RCC 7860 (cell line): ENCODE data around the gene PHF21A.
"Not testable (repeated sequence)": the region's sequence is repeated elsewhere in the genome, so short reads cannot be mapped to it uniquely, and the experiment has no call there.

Source experiments
- DNase-seq: peaks from one replicate; pipeline ENCODE4 v3.0.0-alpha.2; 2015; ENCODE audit warnings: low spot score
- FAIRE-seq: peaks from 2 replicates; lab custom pipeline; 2012; peaks lifted over from hg19 to GRCh38; lab: Jason Lieb, UNC

PHF21A gene

DNA sequence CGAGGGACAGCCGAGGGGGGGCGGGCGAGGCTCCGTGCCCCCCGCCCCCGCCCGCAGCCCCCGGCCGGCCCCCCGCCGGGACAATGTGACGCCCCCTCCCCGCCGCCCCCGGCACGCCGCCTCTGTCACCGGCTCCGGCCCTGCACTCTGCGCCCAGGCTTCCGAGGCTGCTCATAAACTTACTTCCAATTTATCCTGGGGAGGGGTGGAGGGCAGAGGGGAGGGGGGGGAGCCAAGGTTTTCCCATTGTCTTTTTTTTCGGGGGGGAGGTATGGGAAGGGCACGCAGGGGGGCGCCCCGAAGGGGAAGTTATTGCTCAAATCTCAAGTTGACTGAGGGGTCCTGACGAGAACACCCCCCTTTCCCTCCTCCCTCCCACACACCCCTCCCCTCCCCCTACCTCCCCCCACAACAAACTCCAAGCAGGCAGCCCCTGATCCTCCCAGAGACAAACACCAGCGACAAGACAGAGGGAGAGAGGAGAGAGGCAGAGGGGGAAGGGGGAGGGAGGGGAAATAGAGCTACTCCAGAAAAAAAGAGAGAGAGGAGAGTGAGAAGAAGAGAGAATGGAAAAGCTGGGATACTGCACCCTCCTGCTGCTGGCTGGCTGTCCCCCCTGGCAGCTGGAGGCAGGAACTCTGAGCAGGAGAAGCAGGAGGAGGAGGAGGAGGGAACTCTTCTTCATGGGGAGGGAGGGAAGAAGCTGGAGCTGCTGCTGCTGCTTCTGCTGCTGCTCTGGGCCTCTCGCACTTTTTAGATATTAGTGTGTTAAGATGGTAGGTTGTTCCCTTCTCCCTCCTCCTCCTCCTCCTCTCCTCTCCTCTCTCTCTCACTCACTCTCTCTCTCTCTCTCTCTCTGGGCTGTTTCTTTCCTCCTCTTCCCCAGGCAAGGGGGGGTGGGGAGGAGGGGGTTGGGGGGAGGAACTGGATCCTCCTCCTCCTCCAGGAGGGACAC is 631 bp downstream of the PHF21A start:
- no peak for FAIRE-seq
- DNase-seq, result peak; percentile 61

DNA sequence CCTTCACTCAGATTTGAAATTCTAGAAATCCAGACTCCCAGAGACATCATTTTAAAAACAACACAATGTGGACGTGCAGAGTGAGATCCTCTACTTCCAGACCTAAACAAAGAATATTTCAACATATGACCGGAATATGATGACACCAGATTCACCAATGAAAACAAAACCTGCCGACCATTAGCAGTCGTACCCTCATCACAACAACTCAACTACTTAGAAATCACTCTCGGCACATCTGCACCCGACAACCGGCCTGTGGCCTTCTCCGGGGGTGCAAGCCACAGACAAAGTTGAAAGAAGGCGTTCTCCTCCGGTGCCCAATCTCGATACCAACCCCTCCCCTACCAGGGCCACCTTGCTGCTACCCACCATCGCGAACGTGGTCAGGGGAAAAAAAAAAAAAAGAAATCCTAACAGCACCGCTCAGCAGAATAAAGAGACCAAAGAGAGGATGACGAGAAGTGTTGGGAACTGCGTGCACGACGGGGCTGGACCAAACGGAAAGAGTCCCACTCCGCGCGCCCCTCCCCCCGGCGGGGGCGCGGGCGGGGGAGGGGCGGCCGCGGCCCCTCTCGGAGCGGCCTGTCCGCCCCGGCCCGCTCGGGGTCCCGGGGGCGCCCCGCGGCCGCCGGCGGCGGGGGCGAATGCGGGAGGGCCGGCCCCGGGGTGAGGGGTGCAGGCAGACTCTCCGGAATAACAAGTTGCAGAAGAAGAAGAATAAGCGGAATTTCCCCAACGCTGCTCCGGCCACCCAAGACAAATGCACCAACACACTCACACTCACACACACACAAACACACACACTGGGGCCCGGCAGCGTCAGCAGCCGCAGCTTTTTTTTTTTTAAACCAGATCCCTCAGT is 1.7 kb downstream of the PHF21A start:
- DNase-seq, result no peak
- no peak for FAIRE-seq

DNA sequence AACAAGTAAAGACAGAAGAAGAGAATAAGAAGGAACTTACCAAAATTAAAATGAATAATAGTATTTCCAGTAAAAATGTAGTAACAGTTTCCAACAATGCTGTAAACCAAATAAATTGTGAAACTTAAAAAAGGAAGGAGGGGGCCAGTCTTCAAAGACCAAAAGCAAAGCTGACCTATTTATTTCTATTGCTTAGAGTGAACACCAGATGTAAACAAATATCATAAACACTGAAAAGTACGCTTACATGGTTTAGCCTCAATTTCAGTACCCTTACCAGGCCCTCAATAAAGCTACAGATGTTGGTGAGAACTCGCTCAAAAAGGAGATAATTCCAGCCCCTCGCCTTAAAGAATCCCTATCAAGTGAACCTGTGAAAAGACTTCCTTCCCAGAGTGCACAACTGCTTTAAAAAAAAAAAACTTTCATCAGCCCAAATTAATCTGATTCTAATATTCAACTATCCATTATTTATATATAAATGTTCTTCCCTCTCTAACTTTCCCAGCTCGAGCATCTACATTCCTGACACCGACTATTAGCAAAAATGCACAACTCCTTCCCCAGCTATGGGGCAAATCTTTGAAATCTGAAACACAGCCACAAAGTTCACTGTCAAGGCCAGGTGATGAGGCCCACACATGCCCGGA is 2.4 kb downstream of the PHF21A start:
- DNase-seq (no peak), FAIRE-seq (no peak)

DNA sequence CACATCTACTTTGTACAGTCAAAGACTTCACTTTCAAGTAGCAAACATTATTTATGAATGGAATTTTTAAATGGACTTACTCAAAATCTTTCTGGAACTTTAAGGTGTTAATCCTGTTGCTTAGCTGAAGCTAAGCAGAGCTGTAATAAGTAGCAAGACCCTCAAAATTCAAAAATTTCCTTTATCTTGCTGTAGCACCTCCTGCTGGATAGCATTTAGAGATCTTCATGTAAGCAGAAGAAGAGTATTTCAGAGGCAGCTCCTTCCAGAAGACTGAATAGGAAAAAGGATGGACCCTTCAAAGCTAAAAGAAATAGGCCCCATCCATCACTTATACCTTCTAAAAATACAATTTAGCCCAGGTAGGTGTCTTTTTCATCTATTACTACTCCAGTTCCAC is 3.4 kb downstream of the PHF21A start:
- DNase-seq (no peak), FAIRE-seq (no peak)

DNA sequence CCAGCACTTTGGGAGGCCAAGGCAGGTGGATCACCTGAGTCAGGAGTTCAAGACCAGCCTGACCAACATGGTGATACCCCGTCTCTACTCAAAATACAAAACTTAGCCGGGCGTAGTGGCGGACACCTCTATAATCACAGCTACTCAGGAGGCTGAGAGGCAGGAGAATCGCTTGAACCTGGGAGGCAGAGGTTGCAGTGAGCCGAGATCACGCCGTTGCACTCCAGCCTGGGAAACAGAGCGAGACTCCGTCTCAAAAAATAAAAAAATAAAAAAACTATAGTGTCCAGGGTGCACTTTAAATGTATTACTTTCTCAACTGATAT is 4.6 kb downstream of the PHF21A start:
- not testable (repeated sequence) for FAIRE-seq, DNase-seq

DNA sequence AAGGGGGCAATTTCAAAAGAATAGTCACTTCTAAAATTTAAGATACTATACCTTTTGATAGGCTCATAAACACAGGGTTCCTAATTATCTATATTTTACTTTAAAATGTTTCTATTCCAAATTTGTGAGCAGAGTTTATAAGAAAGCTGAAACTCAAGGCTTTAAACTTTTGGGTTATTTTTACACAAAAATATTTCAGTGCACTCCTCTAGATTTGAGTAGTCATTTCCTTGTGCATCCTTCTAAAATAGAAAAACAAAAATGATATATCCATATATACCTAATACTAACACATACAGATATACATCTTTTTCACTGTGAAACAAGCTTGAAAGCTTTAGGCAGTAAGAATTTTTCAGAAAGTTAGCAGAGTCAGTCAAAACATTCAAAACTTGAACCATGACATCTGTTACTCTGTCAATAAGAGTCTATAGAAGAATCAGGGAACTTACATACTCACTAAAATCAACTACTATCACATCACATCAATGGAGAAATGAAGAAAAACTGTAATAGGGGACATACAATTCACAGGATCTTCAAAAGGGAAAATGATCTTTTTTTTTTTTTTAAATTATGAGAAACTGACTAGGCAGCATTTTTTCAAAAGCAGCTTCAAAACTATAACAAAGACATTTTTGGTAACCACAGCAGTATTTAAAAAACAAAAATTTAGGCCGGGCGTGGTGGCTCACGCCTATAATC is 5.1 kb downstream of the PHF21A start:
- DNase-seq (no peak), FAIRE-seq (no peak)

DNA sequence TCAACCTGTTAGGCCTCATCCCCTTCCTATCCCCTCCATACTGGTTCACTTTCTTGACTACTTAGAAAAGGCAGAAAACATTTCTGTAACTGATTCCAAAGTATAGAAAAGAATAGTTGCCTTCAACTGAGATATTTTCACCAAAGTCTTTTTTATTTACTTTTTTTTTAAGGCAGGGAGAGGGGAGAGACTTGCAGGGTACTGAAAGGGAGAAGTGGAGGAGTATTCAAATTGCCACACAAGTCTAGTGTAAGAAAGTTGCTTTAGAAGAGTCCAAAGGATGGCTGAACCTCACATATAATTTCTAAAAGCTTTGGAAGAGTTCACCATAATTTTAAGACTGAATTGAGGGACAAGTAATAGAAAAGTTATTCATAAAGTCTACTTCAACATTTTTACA is 6.3 kb downstream of the PHF21A start:
- FAIRE-seq (no peak), DNase-seq (no peak)

DNA sequence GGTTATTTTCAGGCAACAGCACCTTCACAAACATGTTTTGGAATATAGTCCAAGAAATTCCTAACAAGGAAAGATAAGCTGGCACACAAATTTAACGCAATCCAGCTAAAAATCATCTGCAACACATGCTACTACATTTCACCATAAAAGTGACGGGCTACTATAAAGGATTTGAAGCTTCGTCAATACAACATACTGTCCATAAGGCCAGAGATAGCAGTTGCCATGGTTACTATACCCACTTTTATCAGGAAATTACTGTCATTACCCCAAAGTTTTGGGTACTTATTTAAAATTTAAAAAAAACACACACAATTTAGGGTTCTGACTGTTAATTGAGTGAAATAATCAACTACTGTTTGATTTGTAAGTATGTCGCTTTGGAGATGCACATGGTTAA is 6.9 kb downstream of the PHF21A start:
- FAIRE-seq (no peak), DNase-seq (no peak)

DNA sequence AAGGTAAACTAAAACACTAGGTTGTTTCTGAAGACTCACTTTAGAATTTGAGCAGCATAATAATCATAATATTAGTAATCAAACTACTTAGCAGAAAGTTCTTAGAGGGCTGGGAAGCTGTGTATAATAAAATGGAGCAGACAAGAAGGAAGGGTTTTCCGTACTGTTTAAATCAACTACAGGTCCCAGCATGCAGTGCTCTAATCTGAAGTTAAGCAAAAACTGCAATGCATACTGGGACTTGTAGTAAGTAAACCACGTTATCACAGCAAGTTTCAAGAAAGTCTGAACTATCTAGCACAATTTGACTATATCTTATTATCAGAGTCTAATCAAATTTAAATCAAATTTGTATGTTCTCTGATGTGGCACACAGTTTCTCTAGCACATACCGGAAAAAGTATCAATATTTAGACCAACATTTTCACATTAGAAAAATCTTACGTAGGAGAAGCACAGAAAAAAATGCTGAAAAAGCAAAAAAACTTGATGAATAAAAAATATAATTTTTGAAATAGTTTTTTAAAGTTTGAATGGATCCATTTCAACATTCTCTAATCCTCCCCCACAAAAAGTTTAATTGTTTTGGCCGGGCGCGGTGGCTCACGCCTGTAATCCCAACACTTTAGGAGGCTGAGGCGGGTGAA is 8.2 kb downstream of the PHF21A start:
- no peak for FAIRE-seq
- peak; percentile 23 for DNase-seq

DNA sequence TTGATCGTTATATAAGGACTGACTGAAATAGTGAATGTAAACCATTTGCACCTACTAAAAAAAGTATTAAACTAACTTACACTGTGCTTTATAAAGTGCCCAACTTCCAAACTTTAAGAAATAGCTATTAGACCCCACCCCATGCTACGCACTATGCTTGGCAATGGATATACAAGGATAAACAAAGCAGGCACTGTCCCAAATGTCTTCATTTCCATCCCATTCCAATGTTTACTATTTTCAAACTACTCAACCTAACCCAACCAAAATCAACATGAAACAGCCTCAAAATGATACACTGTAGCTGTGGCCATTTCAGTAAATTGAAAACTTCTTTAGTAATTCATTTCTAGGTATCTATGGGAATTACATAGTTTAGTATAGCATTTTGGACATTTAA is 12.5 kb downstream of the PHF21A start:
- DNase-seq (no peak), FAIRE-seq (no peak)

DNA sequence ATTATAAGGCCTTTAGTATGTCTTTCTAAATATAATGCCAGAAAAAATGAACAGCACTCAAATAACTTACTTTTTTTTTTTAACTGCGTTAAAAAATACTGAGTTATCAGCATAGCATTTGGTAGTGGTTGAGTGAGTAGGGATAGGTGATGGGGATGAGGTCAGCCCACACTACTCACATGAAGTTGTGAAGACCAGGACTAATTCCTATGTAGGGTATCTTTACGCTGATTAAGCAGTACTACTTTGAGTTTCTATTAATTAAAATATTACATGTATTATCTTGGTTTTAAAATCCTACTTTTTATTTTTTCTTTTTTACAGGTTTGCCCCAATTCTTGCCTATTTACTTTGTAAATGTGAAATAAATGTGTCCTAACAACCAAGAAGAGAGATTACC is 13.5 kb downstream of the PHF21A start:
- DNase-seq (no peak), FAIRE-seq (no peak)

DNA sequence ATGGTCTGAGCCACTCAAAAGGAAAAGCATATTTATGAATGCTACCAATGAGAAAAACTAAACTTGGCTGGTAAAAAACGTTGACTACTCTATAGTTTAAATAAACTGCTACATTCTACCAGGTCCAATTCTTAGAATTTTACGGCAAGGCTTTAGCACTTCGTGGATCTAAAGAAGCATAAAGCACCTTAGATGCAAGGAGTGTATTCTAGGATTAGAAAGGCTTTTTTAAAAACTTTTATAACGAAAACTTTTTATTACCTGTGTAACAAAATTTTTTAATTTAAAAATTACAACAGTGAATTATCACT is 13.9 kb downstream of the PHF21A start:
- FAIRE-seq, result no peak

DNA sequence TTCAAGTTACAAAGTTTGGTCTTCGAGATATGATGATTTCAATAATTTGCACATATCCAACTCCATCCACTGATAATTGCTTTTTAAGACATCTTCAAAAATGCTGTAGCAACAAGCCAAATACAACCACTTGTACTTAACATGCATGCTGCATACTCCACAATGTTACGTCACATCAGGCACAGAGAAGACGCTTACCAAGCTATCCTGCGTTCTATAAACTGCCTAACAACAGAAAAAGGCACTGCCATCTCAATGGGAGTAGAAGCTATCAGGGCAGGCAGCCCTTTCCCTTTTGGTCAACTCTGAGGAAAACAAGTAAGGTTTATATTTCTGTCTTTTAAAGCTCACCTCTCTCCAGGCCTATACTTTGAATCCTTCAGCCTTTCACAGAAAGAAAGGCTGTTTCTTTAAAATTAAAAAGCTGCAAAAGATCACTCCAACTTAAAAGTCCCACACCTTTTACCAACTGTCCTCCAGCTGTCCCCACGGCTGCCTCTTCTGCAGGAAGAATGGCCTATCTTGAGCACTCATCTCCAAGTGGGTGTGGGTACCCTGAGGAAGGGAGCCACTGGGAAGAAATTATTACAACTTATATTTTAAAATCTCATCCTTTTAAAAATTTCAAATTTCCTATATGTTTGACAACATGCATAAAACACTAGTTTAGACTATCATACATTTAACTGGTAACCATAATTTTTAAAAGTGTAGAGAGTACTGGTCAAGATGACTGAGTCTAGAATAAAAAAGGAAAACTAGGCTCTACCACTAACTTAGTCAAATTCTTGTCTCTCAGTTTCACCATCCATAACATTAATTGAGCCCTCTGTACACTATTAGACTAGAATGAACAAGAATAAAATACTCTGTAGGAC is 14.5 kb downstream of the PHF21A start:
- FAIRE-seq, result no peak
- DNase-seq, result no peak

More for the DNA sequence above, 13.9 kb downstream of the PHF21A start:
- no peak for DNase-seq

DNA sequence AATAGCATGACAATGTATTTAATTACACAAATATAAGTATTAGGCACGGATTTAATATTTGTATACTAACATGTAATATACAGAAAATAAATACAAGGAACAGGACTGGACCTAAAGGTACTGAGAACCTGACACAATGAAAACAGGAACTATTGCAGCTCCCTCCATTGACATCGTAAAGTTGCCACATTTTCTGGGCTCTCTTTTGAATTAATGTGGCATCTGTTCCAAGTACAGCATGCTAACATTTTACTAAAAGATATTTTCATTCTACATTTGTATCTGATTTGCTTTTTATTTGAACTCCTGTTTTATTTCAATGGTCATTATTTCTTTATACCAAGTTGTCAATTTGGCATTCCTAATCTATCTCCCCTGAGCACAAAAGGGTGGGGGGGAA is 15.3 kb downstream of the PHF21A start:
- FAIRE-seq, result no peak
- no peak for DNase-seq

DNA sequence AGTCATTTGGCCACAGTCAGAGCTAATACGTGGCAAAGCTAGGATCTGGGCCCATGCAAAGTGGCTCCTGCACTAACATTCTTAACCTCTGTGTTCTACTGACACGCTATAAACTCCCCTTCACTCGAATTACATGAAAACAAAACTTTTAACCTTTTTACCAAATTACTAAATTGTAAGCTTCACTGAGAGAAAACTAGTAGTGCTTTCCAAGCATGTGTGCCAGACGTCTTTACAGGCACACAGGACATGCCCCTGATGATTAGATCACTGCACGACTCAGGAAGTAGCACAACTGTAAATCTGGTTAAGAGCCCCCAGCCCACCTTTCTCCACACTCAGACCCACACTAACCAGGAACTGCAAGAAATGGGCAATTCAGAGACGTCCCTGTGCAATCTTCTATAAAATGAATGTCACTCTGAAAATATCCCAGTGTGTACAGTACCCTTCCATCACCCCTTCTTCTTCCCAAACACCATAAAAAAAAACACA is 16.1 kb downstream of the PHF21A start:
- no peak for FAIRE-seq
- DNase-seq, result no peak

DNA sequence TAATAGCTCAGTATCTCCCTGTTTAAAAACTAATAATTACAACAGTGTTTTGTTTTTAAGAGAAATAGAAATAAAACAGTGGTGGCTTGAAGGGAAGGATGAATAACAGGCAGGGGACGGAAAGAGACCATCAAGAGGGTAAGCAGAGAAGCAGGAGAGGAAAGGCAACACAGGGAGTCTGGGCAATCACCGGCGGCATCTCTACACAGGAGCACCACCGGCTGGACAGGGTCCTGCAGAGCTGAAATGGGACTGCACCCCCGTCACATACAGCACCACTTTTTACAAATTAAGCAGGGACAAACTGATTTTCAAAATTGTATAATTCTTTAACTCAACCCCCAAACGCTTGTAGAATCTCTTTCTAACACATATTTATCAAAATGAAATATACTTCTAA is 18.4 kb downstream of the PHF21A start:
- DNase-seq (no peak), FAIRE-seq (no peak)

DNA sequence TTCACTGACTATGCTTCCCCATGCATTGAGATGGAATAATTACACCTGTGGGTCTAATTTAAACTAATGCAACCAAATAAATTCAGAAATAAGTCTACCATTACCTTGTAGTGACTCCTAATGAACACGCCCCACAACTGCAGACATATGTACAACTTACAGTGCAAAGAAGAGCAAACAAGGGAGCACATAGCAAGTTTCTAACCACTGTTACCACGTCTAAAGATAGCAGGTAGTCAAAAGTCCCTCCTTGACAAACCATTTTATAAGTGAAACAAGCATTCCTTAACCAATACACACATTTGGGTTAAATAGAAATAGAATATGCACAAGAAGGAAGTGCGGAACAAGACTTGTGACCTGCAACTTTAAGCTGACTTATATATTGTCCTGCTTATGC is 20.6 kb downstream of the PHF21A start:
- no peak for DNase-seq
- no peak for FAIRE-seq

DNA sequence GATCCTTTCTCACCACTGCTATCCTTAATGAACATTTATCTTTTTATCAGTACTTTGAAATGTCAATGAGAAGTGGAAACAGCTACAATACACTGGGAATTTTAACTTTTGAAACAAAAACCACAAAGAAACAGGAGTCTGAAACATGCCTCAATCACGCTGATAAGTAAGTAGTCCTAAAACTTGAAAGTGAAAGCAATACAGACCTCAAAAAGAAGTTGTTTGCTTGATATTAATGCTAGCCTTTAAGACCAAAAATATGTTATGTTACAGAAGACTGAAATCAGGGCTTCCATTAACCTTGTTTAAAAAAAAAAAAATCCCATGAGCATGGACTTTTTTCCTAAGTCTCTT is 21.3 kb downstream of the PHF21A start:
- no peak for DNase-seq
- FAIRE-seq, result peak; percentile 11

DNA sequence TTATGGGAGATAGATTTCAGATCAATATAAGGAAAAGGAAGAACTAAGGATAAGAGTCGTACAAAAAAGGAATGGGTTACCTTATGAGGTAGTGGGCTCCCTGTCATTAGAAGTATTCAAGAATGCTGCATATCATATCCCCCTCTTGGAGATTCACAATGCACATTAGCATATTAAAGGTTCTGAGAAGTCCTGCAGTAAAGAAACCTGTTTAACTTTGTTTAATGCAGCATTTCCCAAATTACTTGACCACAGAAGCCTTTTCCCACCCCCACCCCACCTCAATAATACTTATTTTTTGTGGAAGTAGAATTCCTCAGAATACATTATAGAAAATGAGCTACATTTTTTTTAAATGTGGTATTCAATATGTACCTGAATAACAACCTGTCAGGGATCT is 30.9 kb downstream of the PHF21A start:
- no peak for DNase-seq
- FAIRE-seq, result no peak

DNA sequence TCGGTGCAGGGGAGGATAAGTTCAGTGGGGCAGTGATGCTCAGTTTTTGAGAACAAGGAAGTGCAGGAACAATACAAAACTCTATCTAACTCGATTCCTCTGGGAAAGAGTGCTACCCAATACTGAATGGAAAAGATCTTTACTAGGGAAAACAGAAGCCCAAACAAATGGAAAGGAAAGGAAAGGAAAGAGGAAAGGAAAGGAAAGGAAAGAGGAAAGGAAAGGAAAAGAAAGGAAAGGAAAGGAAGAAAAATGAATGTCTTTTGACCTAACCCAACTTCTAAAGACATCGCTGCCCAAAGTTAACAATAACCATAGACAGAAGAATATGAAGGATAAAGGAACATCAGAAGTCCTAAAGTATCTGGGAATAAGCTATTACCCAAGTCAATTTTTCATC is 41.6 kb downstream of the PHF21A start:
- FAIRE-seq (no peak), DNase-seq (no peak)
